SKM-1 treated with dmso at 0.1 percent for 144 hours (cell line): Measurements from ENCODE around the gene ZNF584.

Experiments
- DNase-seq: peaks from one replicate; lab custom pipeline; 2025; ENCODE audit not compliant: unreplicated experiment; lab: John Stamatoyannopoulos, UW

Gene ZNF584

DNA sequence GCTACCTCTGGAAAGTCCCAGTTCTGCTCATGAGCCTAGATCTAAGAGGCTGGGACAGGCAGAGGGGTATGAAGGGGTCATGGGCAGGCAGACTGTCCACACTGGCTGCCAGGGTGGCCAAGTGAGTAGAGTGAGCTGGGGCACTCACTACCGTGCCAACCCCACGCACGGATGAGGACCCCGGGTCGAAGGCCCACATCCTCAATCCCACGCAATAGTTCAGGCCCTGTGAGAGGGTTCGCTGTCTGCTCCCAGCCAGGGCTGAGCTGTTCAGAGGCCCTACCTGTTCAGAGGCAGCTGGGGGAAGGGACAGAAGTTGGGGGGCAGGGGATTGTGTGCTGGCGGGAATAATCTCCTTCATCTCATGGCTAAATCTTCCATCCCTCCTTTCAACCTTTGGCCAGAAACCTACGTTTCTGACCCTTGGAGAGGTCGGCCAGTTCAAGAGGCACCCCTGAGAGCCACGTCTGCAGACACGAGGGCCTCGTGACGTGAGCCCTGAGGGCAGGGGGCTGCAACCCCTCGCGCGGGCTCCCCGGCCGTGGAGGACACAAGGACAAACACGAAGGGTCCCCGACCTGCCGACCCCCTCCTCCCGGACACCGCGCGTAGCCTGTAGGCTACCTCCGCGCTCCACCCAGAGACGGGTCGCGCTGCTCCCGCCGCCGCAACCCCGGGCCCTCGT, 22.4 kb upstream of the ZNF584 start:
- no peak for DNase-seq

- DNase-seq = peak; percentile 85
These were observed 21.7 kb upstream of the ZNF584 start, which contains the start of gene RPS5 for GRCh38 chr19:58386576-58387337. RPS5 (plus strand) TSS chr19:58387269; CDS start chr19:58388138, 869 bp downstream.

DNA sequence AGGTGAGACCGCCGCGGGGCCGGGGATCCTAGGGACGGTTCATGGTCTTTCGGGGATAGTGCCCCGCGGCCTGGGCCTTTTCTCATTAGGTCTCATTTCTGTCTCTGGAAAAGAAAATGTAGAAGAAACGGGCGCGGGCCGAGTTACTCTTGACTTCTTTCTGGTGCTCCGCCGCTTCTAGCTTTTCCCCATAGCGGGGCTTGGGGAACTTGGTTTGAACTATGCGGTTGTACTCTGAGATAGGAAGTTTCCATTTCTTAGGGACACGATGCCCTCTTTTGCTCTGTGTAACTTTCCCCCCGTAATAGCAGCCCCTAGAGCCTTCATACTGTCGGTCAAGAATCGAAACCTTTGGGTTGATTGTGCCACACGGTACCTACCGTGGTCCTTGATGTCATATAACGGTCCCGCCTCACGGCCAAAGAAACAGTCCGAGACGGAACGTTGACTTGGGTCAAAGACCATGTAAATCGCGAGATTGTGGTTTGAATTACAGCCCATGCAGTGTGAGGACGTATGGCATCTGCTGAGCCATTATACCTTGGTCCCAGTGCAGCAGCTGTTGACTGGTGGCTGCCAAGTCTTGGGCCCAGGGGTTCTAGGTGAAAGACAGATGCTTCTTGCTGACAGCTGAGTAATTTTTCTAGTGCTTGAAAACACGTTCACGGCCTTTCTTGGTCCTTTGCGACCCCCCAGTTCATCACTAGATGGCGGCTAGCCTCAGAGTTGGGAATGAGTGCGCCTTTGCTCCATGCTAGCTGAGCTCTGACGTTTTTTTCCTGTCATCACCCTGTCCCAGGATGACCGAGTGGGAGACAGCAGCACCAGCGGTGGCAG, 20.9 kb upstream of the ZNF584 start:
- DNase-seq = no peak

DNA sequence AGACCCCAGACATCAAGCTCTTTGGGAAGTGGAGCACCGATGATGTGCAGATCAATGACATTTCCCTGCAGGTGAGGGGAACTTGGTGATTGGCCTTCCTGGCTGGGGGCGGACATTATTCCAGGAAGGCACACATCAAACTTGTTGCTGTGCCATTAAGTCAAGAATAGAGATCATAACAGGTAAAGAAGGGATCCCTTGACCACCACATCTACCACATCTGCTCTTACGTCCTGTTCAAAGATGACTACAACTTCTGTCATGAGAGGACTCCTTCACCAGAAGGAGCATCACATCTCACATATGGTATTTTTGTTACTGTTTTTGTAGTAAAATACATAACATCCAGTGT, 20.3 kb upstream of the ZNF584 start:
- DNase-seq = no peak

GRCh38 chr19:58392945-58393724, 15.3 kb upstream of the ZNF584 start:
- no peak for DNase-seq

DNA sequence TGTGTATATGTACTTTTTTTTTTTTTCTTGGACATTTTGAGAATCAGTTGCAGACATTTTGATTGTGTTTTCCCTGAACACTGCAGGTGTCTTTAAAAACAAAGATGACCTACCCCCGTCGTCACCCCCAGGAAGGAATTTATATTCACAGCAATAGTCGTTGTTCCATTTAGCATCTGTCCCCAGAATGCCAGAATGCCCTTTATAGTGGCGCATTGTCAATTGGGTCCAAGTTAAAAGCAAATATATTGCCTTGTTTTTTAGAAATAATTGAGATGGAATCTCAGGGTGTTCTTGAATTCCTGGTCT, 14.8 kb upstream of the ZNF584 start:
- no peak for DNase-seq

- no peak for DNase-seq
These were observed 13.6 kb upstream of the ZNF584 start for GRCh38 chr19:58394821-58395219.

DNA sequence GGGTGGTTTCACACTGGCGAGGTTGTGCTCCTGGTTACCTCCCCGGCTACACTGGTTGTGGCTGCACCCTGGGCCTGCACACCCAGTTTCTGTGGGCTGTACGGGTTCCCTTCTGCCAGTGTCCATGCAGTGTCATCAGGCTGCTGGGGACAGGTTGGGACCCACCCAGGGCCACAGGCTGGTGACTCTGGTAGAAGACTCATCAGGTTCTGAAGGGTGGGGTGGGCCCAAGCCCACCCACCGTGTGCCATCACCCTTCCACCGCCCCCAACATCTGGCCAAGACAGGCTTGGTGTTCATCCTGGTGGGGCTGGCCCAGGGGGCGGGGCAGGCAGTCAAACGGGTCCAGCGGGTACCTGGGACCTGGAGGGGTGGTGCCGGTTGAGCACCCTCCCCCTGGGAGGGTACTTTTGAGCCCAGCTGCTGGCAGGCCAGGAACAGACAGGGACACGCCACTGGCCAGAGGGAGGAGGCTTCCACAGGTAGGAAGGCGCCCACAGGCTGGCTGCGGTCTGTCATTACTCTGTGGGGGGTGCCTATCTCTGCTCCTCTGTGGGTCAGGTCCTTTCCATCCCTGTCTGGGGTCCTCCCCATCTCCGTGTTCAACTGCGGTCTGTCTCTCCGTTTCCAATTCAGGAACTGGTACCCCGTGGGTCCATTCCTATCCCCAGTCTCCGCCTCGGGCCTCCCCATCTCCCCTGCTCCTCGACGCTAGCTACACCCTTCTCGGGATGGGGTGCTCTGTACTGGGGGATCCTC, 13.1 kb upstream of the ZNF584 start, which contains the start of gene RNF225:
Gene RNF225 (plus strand): TSS at position 437 of the 759 bp plus-strand sequence. CDS start 434 bp downstream, outside the sequence.
- DNase-seq = no peak

DNA sequence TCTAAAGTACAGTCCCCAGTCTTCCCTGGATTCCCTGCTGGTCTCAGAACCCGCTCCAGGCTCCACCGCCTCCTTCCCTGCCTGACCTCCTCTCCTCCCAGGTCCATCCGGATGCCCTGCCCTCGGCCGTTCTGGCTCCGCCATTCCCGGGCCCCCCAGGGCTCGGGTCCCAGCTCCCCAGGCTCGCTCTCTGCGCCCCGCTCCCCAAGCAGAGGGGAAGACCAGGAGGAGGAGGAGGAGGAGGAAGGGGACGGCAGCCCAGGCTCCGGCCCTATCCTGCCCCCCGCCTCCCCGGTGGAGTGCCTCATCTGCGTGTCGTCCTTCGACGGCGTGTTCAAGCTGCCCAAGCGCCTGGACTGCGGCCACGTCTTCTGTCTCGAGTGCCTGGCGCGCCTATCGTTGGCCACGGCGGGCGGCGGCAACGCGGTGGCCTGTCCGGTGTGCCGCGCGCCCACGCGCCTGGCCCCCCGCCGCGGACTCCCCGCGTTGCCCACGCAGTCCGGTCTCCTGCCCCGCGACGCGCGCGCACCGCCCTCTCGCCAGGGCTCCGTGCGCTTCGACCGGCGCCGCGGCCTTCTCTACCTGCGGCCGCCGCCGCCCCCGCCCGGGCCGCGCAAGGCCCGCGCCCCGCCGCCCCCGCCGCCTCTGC, 12.3 kb upstream of the ZNF584 start:
- no peak for DNase-seq

- no peak for DNase-seq
These were observed 11.5 kb upstream of the ZNF584 start for GRCh38 chr19:58396691-58397532.

DNA sequence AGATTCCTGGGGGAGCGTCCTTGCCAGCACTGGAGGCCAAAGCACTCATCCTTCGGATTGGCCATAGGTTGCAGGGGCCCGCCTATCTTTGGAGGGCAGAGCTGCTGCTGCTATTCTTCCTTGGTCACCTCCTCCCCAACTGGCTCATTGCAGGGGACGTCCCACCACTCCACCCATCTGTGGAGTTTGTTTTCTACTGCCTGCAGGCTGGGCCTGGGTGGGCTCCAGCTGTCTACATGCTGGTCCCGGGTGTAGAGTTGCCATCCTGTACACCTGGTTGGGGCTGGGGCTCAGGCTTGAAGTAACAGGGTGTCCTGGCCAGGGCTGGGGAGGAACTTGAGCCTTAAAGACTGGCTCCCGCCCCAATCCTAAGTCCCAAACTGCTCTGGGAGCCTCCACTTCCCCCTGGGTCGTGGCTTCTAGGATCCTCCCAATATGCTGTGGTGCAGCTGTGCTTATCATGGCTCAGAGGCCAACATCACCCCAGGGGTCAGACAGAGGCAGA, 10.9 kb upstream of the ZNF584 start:
- DNase-seq = no peak

- no peak for DNase-seq
These were observed 10.4 kb upstream of the ZNF584 start for GRCh38 chr19:58398087-58398486.

DNA sequence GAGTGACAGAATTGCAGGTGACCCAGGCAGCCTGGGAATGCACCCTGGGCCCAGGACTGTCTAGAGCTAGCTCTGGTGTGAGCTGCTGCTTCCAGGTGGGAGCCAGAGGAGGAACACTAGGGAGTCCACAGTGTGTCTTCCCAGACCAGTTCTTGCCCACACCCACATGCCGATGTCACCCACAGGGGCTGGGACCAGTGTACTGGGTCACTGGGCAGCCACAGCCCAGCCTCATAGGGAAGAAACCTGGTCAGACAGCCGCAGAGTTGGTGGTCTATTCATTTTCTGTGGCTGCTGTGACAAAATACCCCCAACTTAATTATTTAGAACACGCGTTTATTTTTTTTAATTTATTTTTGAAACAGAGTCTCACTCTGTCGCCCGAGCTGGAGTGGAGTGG, 9.9 kb upstream of the ZNF584 start:
- no peak for DNase-seq

- no peak for DNase-seq
These were observed 8.5 kb upstream of the ZNF584 start for GRCh38 chr19:58399903-58400302.

- DNase-seq = no peak
These were observed 8.0 kb upstream of the ZNF584 start for GRCh38 chr19:58400316-58400915.

DNA sequence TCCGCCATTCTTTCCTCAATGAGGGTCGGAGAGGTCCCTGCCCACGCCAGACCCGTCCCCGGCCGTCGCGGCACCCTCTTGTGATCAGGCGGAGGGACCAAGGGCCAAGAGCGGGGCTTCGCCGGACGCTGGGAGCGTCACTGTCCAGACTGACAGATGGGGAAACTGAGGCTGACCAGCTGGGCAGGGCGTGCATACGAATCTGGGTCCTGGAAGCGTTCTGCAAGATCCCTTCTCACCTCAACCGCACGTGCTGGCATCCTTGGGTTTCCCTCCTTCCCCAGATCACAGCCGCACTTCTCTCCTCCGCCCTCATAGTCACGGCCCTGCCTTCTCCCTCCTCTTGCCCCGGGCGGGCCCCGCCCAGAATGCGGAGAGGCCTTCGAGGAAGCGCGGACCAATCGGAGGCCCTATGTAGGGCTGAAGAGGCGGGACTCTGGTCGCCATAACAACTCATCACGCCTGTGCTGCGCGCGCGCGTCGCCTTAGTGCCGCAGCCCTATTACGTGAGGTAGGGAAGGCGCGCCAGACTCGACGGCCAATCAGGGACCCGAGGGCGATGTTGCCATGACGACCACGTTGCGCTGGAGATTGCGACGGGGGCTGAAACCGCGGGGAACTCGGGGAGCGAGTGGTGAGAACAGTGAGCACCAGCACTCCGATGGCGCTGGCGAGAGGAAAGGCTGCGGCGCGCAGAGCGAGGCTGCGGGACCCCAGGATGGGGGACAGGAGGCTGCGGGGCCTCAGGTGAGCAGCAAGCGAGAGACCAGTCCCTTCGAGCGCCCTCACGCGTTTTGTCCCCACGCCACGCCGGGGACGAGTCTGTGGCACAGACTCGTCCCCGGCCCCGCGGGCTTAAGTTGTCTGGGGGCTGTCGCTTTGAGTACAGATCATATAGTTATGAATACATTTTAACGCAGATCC, 7.3 kb upstream of the ZNF584 start:
- peak; percentile 86 for DNase-seq

DNA sequence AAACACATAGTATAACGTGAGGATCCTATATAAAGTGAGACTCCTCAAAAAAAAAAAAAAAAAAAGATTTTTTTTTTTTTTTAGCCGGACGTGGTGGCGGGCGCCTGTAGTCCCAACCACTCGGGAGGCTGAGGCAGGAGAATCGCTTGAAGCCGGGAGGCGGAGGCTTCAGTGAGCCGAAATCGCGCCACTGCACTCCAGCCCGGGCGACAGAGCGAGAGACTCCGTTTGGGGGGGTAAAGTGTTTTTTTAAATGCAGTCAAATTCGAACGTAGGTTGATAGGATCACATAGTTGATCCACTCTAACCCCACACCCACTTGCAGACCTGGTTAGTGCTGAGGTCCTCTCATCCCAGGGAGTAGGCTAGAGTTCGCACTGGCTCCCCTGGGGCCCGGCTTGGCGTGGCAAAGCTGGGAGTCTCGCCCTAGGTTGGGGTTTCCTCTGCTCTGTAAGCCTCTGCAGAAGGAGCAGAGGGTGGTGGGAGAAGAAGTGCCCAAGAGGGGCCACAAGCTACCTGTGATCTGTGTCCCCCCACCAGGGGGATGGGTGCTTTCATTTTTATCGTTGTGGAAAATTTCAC, 6.5 kb upstream of the ZNF584 start:
- DNase-seq = no peak
